Left colon (tissue), 2 donors: ENCODE data around the gene ZNF160. TPM values are rescaled to one million over a fixed set of nuclear protein-coding genes. Genes with fewer than 3 reads are reported as not detected.
"Not testable (repeated sequence)": the region's sequence is repeated elsewhere in the genome, so short reads cannot be mapped to it uniquely, and the experiment has no call there.

Source experiments
- ATAC-seq: fragments of 200-7000 bp; cut with Tn5 transposase; one replicate; pipeline ENCODE4 v1.9.1; 2020; ENCODE audit warnings: mild to moderate bottlenecking, moderate library complexity
- DNase-seq, 2 donors: peaks; one replicate each; pipeline ENCODE4 v3.0.0-alpha.2; 2020
- intact Hi-C, 2 donors: fragments of 100-400 bp; cut with DNase I in 1 of 2; cut with micrococcal nuclease in 1 of 2; formaldehyde crosslinking; loops; one replicate each; pipeline versions ENCODE4 v1.11.2 to v1.14.0; 2022; cut with DNase I, micrococcal nuclease
- total RNA-seq, 2 donors: library from RNA; stranded (reverse); fragmentation: NEBNext Ultra II Directional; extraction: Animal tissue kit (Norgen Biotek cat#: 25700); gene quantifications; one replicate each; pipeline ENCODE4 v1.2.1, GENCODE V29; 2021
- donor health status: DM: no; HTN: no; CAD: no.
- donor health status: DM: yes; HTN: yes; CAD: no.

Gene ZNF160
- total RNA-seq, 2 donors from 2014 or later = 20.4 to 21.2 TPM

DNA sequence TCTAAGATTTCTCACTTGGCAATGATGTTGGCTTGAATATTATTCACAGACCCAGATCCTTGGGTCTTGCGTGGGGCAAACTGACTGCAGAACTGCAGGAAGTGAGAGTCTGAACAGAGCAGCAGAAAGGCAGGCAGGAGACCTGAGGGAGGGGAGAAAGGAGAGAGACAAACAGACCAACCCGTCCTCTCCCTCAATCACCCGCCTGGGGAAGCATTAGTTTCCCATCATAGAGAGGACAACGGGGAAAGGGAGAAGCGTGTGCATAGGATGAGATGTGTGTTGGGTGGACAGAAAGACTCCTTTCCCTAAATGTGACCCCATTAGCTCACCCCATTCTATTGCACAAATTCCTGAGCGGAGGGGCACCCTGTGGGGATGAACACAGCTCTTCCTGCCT lies 6.6 kb downstream of the ZNF160 start:
- intact Hi-C loops, DNase-seq, ATAC-seq: not testable (repeated sequence)

DNA sequence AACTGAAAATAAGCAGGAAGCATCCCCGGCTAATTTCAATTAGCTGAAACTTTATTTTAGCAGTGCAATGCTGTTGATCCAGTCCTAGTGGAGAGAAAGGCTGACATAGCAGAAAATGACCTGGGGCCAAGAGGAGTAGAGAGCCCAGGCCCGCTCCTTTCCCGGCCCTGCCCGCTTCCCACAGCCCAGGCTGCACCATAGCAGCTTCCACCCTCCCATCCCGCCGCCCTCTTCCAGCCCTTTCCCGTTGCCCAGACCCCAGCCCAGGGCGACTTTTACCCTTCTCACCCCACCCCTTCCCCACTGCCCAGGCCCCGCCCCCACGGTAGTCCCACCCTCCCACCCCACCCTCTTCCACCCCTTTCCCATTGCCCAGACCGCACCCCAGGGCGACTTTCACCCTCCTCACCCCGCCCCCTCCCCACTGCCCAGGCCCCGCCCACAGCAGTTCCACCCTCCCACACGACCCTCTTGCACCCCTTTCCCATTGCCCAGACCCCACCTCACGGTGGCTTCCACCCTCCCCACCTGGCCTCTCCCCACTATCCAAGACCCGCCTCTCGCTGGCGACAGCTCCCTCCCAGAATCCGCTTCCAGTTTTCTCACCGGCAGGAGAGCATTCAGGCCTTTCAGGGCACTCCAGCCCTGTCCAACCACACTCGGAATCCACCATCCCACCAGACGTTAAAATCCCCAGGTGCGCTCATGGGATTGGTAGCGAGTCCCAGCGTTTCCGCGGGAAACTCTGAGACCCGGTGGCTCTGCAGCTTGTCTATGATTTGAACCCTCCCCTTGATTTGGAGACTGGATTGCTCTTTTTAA lies 8.3 kb downstream of the ZNF160 start:
- DNase-seq (no peak), ATAC-seq (no peak)
- intact Hi-C loops = no loop called here

DNA sequence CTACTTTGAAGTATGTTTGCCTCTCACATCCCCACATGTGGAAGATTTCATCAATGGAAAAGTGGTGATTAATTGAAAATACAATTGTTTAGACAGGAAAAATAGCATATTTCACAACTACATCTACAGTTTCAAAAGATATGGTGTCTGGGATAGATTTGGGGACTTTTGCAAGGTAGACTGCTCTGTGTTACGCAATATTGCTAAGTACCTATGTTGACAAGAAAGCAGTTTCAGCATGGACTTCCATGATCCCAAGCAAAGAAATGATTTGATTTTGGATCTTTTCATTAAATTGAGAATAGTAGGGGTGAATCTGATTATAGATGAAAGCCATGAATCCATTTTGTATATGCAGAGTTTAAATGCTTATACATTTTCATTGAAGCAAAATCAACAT lies 10.5 kb downstream of the ZNF160 start:
- intact Hi-C loops = no loop called here
- no peak for ATAC-seq
- DNase-seq = no peak

DNA sequence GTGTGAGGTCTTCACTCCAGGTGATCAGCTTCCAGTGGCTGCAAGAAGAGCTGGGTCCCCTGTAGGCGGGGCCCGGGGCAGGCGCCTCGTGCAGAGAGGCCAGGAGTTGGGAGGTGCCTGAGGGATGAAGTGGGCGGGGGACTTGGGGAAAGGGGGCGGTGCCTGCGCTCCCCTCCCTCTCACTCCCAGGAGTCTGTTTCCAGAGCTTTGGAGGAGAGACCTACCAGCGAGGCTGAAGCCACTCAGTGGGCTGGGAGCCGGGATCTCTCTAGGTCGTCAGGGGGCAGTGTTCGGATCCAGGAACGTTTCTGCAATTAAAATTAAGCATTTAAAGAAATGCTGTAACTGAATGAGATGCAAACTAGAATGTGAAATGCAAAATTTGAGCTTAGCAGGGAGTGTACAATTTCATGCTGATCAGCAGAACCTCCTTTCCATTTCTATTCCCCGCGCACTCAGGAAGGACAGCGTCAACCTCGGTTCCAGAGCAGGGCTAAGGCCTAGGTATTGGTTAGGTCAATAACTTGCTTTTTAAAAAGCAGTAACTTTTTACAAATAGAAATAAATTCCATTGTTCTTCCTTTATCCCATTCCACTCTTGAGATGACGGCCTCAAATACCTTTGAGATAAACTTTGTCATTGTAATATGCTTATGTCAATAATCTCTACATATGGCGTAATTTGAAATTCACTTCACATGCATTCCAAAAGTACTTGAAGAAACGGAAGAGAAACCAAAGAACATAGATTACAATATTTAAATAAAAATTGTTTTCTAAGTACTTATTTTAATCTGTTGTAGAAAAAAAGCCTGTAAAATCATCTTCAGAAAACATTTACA lies 11.6 kb downstream of the ZNF160 start:
- intact Hi-C loops = no loop called here
- DNase-seq (no peak), ATAC-seq (no peak)

DNA sequence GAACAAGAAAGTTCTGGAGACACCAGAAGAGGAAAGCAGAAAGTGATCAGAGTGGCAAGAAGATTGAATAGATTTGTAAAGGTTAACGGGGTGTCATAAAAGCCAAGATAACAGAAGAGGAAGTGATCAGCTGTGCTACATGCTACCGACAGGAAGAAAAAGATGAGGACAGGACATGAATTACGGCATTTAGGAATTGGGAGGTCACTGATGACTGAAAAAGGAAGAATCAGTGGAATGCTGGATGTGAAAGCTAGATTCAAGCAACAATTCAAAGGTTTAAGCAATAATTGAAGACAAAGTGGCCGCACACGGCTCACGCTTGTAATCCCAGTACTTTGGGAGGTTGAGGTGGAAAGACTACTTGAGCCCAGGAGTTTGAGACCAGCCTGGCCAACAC lies 15.1 kb downstream of the ZNF160 start:
- intact Hi-C loops = no loop called here
- no peak for DNase-seq
- ATAC-seq = no peak

DNA sequence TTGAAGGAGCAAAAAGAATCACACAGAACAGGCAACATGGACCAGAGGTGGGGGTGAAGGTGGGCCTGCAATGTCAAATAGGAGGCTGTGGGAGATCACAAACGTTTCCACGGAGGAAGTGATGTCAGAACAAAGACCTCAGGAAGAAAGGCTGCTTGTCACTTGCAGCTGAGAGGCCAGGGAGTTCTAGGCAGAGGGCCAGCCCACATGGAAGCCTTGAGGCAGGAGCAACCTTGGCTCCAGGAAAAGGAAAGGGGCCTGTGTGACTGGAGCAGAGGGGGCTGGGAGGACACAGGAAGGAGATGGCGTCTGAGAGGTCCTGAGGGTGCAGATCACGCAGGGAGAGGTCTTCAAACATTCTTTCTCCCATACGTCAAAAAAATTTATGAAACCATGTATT lies 16.3 kb downstream of the ZNF160 start:
- intact Hi-C loops = no loop called here

DNA sequence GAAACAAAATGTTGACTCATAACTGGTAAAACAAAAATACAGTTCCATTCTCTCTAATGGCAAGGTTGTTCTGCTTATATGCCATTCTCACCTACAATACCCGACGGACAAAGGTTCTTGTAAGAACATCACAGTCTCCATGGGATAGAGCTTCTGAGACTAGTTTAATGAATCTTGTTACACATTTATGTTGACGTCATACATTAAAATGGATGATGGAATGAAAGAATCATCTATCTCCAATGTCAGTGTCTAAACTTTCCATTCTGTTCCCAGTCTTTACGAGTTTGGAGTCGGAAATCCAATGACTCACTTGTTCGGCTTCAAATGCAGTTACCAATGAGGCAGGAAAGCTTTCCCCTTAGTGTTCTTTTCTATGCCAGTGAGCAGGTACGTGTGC lies 17.7 kb downstream of the ZNF160 start:
- no peak for DNase-seq
- no peak for ATAC-seq
- intact Hi-C loops = no loop called here

More for the DNA sequence above, 16.3 kb downstream of the ZNF160 start:
- DNase-seq = no peak
- no peak for ATAC-seq

DNA sequence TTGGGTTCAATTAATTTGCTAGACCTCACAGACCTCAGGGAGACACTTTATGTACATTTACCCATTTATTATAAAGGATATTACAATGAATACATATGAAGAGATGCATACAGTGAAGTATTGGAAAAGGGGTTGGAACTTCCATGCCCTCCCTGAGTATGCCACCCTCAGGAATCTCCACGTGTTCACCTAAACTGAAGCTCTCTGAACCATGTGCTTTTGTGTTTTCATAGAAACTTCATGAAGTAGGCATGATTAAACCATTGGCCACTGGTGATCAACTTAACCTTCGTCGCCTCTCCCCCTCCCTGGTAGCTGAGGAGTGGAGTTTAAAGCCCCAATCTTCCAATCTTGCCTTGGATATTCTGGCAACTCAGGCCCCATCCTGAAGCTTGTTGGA lies 20.3 kb downstream of the ZNF160 start:
- intact Hi-C loops = no loop called here
- no peak for ATAC-seq
- DNase-seq = no peak

DNA sequence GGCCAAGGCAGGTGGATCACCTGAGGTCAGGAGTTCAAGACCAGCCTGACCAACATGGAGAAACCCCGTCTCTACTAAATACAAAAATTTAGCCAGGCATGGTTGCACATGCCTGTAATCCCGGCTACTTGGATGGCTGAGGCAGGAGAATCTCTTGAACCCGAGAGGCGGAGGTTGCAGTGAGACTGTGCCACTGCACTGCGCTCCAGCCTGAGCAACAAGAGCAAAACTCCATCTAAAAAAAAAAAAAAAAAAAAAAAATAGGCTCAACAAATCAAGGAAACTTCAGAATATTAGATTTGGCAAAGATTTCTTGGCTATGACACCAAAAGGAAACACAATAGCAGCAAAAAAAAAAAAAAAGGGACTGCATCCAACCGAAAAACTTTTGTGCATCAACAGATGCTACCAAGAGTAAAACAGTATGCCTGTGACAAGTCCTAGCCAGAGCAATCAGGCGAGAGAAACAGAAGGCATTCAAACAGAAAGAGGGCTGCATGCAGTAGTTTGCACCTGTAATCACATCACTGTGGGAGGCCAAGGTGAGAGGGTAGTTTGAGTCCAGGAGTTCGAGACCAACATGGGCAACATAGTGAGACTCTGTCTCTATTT lies 23.8 kb downstream of the ZNF160 start:
- no peak for ATAC-seq
- no peak for DNase-seq
- intact Hi-C loops = no loop called here

DNA sequence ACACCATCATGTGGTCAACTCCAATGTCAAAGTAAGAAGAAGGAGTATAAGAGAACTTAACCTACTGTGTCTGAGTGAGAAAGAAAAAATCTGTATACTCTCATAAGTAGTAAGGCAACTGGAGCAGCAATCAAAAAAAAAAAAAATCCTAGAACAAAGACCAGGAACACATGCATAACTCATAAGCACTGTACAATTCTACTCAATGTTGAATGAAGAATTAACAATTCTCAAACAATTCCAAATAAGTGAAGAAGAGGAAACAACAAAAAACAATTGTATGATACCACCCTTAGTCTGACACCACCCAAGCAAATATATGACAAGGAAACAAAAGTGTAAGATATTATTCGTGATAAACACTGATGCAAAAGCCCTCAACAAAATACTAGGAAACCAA lies 24.6 kb downstream of the ZNF160 start:
- DNase-seq (no peak), ATAC-seq (no peak)
- intact Hi-C loops = no loop called here

DNA sequence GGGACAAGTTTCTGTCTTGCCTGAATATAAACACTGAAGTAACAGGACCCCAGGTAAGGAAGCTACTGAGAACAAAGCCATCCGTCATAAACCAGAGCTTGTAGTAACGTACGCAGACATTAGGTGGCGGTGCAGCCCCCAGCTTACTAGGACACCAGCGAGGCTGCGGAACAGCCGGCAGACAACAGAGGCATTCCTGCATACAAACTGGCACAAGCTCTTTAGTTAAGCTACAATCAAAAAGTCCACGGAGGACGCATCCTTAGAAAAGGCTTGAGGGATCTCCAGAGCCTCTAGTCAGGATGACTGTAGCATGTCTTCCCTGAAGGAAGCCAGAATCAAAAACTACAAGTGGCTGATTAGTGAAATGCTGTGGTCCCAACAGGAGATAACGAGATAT lies 26.2 kb downstream of the ZNF160 start:
- DNase-seq = no peak
- no peak for ATAC-seq
- intact Hi-C loops = no loop called here

DNA sequence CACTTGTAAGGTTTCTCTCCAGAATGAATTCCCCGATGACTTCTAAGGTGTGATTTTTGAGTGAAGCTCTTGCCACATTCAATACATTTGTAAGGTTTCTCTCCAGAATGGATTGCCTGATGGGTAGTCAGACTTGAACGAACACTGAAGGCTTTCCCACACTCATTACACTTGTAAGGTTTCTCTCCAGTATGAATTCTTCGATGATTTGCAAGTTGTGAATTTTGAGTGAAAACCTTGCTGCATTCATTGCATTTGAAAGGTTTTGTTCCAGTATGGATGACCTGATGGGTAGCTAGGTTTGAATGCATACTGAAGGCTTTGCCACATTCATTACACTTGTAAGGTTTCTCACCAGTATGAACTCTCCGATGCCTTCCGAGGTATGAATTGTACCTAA lies 34.4 kb downstream of the ZNF160 start:
- DNase-seq = no peak
- intact Hi-C loops = no loop called here
- no peak for ATAC-seq

DNA sequence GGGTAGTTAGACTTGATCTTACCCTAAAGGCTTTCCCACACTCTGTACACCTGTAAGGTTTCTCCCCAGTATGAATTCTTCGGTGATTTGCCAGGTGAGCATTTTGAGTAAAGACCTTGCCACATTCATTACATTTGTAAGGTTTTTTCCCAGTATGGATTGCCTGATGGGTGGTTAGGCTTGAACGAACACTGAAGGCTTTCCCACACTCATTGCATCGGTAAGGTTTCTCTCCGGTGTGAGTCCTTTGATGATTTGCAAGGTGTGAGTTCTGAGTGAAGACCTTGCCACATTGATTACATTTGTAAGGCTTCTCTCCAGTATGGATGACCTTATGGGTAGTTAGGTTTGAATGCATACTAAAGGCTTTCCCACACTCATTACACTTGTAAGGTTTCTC lies 35.0 kb downstream of the ZNF160 start:
- intact Hi-C loops = no loop called here
- DNase-seq = no peak
- no peak for ATAC-seq

DNA sequence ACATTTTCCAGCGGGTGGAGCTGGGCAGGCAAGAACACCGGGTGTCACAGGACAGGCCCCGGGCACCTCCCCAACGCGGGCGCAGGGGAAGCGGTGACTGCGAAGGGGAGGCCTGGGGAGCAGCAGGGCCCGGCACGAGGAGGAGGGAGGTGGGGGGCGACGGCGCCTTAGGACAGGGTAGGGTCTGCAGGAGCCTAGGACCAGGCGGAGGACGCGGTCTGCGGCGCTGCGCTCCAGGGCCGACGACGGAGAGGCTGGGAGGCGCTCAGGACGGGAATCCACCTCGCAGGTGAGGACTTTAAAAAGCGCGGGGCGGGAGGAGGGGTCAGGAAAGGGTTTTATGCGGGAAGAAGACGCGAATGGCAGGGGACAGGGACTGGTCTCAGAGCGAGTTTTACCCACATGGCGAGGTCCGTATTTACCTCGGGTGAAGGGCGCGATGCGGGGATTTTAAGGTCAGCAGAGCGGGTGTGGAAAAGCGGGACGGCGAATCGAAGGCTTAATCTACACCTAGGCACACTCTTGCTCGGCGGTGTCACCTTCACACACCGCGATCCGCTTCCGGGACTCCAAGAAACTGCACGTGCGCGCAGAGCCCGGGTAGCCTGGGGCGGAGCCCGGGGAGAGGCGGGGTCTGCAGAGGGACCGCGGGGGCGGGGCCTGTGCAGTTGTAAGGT lies 45.2 kb downstream of the ZNF160 start:
- intact Hi-C loops = no loop called here
- ATAC-seq (no peak), DNase-seq (no peak)

DNA sequence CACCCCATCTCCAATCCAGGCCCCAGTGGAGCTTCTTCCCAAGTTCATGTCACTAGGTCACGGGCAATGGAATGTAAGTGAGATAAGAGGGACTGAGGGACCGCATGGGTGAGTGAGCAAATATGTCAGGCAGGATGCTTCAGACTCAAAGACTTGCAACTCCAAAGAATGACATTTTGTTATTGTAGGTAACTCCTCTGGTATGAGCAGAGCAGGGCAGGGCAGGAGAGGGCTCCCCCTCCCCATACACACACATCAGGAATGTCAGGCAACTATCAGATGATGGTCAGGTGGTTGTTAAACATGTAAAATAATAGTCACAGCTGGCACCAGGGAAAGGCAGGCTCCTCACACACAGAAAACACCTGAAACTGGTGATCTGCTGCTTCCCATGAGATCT lies 48.1 kb downstream of the ZNF160 start:
- intact Hi-C loops = no loop called here
- DNase-seq (no peak), ATAC-seq (no peak)

DNA sequence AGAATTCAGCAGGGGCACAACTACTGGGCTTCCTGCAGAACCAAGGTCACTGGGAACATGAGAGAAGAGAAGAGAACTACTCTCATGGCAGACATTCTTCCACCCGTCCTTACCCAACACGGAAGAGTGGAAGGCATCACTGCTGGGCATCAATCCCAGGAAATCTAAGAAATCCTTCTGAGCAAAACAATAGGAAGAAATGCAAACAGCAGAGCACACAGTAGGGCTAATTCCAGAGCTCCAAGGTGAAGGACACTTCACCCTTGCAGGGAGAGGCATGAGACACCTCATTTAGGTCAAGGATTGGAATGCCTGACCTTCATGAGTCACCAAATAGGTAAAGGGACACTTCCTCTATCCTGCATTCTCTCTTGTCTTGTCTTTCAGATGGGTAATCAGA lies 55.8 kb downstream of the ZNF160 start:
- ATAC-seq (no peak), DNase-seq (no peak)
- intact Hi-C loops = no loop called here

DNA sequence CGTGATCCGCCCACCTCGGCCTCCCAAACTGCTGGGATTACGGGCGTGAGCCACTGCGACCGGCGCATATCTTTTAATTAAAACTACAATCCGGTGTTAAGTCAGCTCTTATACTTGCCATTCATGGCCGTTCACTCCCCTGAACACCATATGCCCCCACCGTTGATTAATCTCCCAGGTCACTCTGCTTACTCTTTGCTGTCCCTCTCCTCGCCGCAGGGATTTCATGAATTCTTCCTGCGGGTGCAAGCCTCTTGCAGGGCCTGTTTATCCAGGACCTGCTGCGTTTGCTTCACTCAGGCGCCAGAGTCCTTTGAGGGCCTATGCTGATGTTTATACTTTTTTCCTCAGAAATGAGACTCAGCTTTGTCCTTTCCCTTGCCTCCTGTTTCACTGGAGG lies 57.7 kb downstream of the ZNF160 start:
- intact Hi-C loops = no loop called here
- ATAC-seq = no peak
- no peak for DNase-seq

DNA sequence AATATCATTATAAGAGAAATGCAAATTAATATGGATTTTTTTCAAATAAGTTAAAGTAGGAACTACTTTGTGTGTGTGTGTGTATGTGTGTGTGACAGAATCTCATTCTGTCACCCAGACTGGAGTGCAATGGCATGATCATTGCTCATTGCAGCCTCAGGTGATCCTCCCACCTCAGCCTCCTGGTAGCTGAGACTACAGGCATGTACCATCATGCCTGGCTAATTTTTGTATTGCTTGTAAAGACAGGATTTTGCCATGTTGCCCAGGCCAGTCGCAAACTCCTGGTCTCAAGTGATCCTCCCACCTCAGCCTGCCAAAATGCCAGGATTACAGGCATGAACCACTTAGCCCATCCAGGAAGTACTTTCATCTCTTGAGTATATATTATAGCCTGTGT lies 61.9 kb downstream of the ZNF160 start:
- intact Hi-C loops = no loop called here
- no peak for ATAC-seq

More for the DNA sequence above, 61.9 kb downstream of the ZNF160 start:
- DNase-seq = no peak
